ENCODE results near the gene TSSK2.
"Not testable (repeated sequence)": the region's sequence is repeated elsewhere in the genome, so short reads cannot be mapped to it uniquely, and the experiment has no call there.

TSSK2 gene

GRCh38 chr22:19151329-19152191 is 20.5 kb downstream of the TSSK2 start:
- DNase-seq (ENCODE audit: low spot score), result no peak
- TF ChIP-seq, protein P1, sequence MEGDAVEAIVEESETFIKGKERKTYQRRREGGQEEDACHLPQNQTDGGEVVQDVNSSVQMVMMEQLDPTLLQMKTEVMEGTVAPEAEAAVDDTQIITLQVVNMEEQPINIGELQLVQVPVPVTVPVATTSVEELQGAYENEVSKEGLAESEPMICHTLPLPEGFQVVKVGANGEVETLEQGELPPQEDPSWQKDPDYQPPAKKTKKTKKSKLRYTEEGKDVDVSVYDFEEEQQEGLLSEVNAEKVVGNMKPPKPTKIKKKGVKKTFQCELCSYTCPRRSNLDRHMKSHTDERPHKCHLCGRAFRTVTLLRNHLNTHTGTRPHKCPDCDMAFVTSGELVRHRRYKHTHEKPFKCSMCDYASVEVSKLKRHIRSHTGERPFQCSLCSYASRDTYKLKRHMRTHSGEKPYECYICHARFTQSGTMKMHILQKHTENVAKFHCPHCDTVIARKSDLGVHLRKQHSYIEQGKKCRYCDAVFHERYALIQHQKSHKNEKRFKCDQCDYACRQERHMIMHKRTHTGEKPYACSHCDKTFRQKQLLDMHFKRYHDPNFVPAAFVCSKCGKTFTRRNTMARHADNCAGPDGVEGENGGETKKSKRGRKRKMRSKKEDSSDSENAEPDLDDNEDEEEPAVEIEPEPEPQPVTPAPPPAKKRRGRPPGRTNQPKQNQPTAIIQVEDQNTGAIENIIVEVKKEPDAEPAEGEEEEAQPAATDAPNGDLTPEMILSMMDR (IDR thresholded peaks at IDR 0.05; ENCODE audit: extremely low read depth, insufficient read depth, missing control alignments), result no peak
- in situ Hi-C loops (cut with MboI; ENCODE audit: low pct_unique_long_range_greater_than_20kb, low sequenced_read_pairs, unreplicated experiment), result no loop called here

GRCh38 chr22:19152942-19153883 is 22.1 kb downstream of the TSSK2 start:
- in situ Hi-C loops (cut with MboI; ENCODE audit: low pct_unique_long_range_greater_than_20kb, low sequenced_read_pairs, unreplicated experiment), result no loop called here
- TF ChIP-seq, protein P1 (IDR thresholded peaks at IDR 0.05; ENCODE audit: extremely low read depth, insufficient read depth, missing control alignments), result no peak
- DNase-seq (ENCODE audit: low spot score), result no peak

GRCh38 chr22:19156109-19156508 is 25.0 kb downstream of the TSSK2 start:
- in situ Hi-C loops (cut with MboI; ENCODE audit: low pct_unique_long_range_greater_than_20kb, low sequenced_read_pairs, unreplicated experiment); DNase-seq (ENCODE audit: low spot score): not testable (repeated sequence)

DNA sequence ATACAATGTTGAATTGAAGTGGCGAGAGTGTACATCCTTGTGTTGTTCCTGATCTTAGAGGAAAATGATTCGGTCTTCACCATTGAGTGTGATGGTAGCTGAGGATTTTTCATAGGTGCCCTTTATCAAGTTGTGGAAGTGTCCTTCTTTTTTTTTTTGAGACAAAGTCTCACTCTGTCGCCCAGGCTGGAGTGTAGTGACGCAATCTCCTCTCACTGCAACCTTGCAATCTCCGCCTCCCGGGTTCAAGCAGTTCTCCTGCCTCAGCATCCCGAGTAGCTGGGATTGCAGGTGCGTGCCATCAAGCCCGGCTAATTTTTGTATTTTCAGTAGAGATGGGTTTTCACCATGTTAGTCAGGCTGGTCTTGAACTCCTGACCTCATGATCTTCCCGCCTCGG is 27.5 kb downstream of the TSSK2 start:
- in situ Hi-C loops (cut with MboI; ENCODE audit: low pct_unique_long_range_greater_than_20kb, low sequenced_read_pairs, unreplicated experiment), result not testable (repeated sequence)

DNA sequence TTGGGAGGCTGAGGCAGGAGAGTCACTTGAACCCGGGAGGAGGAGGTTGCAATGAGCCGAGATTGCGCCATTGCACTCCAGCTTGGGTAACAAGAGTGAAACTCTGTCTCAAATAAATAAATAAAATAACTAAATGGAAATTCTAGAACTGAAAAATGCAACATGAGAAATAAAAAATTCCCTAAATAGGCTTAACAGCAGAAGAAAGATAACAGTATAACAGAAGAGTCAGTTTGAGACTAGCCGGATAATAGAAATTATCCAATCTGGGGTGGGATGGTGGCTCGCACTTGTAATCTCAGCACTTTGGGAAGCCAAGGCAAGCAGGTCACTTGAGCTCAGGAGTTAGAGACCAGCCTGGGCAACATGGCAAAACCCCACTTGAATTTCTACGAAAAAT is 33.3 kb downstream of the TSSK2 start:
- in situ Hi-C loops (cut with MboI; ENCODE audit: low pct_unique_long_range_greater_than_20kb, low sequenced_read_pairs, unreplicated experiment), result no loop called here
- TF ChIP-seq, protein P1 (IDR thresholded peaks at IDR 0.05; ENCODE audit: extremely low read depth, insufficient read depth, missing control alignments), result no peak
- DNase-seq (ENCODE audit: low spot score), result no peak

More for the DNA sequence above, 27.5 kb downstream of the TSSK2 start:
- DNase-seq (ENCODE audit: low spot score), result not testable (repeated sequence)

GRCh38 chr22:19166421-19166820 is 35.3 kb downstream of the TSSK2 start:
- TF ChIP-seq, protein P1 (IDR thresholded peaks at IDR 0.05; ENCODE audit: extremely low read depth, insufficient read depth, missing control alignments), result no peak
- in situ Hi-C loops (cut with MboI; ENCODE audit: low pct_unique_long_range_greater_than_20kb, low sequenced_read_pairs, unreplicated experiment), result no loop called here
- no peak for DNase-seq (ENCODE audit: low spot score)

GRCh38 chr22:19167106-19167869 is 36.2 kb downstream of the TSSK2 start:
- in situ Hi-C loops (cut with MboI; ENCODE audit: low pct_unique_long_range_greater_than_20kb, low sequenced_read_pairs, unreplicated experiment), result no loop called here
- no peak for DNase-seq (ENCODE audit: low spot score)
- TF ChIP-seq, protein P1 (IDR thresholded peaks at IDR 0.05; ENCODE audit: extremely low read depth, insufficient read depth, missing control alignments), result no peak
